HG03520 (cell line): Measurements from ENCODE around the gene SCTR.

ENCODE experiments used
- ATAC-seq: cut with Tn5 transposase; IDR thresholded peaks from one replicate; pipeline ENCODE4 v1.9.1; 2021; ENCODE audit warnings: mild to moderate bottlenecking, moderate library complexity; ENCODE audit not compliant: unreplicated experiment

Gene SCTR

GRCh38 chr2:119475857-119476244, 48.4 kb downstream of the SCTR start:
- no peak for ATAC-seq

DNA sequence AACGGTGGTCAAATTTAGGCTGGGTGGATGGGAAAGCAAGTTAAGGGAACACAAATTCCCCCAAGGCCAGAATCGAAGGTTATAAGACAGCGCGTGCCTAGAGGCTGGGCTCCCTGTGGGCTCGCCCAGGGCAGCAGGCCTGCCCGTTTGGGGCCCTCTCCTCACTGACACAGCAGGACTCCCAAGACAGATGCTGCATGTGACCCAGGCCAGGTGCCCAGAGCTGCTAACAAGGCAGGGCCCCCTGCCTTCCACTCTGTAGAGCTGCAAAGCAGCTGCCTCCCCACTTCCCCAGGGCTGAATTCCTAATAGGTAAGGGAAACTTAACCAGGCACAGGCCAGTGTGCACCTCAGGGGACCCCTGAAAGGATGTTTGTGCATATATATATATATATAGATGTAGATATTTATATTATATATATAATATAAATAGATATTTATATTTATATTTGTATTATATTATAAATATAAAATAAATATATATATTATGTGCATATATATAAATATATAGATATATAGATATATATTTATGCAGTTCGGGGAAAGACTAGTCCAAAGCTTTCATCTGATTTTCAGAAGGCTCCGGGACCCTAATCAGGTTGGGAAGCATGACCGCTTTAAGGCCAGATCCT, 48.9 kb downstream of the SCTR start:
- ATAC-seq, result no peak

- ATAC-seq, result no peak
Measured at GRCh38 chr2:119474371-119475224, 49.7 kb downstream of the SCTR start.

- no peak for ATAC-seq
Measured at GRCh38 chr2:119473621-119474370, 50.5 kb downstream of the SCTR start.

GRCh38 chr2:119472749-119473148, 51.5 kb downstream of the SCTR start:
- ATAC-seq, result no peak

DNA sequence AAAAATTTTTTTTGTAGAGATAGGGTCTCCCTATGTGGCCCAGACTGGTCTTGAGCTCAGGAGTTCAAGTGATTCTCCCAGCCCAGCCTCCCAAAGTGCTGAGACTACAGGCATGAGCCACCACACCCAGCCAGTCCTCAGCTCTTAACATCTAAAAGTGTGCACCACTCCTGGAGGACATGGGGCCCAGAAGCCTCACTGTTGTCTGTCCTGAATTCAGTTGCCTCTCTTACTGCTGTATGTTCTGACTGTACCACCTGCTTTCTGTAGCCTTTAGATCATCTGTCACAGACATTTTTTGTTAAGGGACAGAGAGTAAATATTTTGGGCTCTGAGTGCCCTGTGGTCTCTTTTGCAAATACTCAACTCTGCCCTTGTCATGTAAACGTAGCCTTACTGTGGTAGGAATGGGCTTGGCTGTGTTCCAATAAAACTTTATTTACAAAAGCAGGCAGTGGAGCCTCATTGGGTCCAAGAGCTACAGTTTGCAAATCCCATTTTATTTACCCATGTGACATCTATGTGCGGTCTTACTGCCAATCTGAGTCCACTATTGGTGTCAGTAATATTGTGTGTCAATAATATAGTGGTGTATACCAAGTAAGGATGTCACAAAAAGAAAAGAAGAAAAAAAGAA, 54.5 kb downstream of the SCTR start:
- no peak for ATAC-seq

- no peak for ATAC-seq
Measured at GRCh38 chr2:119469131-119469530, 55.2 kb downstream of the SCTR start.

DNA sequence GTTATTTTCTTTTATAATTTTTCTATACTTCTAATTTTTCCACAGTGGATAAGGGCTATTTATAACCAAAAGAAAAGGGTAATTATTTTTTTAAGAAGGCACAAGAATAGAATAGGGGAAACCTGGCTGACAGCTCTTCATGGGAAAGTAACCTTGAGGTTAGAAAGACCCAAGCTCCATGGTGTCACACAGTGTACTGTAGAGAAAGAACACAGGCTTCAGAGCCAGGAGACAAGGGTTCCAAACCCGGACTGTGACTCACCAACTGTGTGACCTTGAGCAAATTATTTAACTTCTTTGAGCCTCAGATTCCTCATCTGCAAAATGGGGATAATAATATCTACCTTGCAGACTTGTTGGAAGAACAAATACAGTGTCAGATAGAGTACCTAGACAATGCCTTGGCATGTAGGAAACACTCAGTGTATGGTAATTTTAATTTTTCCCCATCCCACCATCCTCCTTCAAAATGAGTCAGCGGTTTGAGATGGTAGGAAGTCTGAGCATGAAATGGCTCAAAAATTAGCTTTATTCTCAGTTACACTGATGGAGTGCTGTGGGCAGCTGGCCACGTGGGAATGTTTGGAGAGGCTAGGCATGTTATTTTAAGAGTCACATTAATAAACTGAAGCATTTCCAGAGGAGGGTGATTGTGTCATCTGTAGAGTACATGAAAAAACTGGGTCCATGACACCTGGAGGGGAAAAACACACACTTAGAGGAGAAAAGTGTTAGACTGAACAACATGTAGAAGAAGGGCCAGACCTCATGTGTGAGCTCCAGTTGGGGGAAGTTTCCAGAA, 55.9 kb downstream of the SCTR start:
- ATAC-seq, result no peak

DNA sequence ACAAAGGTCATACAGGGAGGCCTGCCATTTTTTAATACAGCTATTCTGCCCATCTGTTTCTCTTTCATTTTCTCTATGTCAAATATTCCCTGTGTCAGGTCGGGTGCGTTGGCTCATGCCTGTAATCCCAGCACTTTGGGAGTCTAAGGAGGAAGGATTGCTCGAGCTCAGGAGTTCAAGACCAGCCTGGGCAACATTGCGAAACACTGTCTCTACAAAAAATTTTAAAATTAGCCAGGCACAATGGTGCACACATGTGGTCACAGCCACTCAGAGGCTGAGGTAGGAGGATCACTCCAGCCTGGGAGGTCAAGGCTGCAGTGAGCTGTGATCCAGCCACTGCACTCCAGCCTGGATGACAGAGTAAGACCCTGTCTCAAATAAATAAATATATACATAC, 57.9 kb downstream of the SCTR start:
- ATAC-seq, result no peak

DNA sequence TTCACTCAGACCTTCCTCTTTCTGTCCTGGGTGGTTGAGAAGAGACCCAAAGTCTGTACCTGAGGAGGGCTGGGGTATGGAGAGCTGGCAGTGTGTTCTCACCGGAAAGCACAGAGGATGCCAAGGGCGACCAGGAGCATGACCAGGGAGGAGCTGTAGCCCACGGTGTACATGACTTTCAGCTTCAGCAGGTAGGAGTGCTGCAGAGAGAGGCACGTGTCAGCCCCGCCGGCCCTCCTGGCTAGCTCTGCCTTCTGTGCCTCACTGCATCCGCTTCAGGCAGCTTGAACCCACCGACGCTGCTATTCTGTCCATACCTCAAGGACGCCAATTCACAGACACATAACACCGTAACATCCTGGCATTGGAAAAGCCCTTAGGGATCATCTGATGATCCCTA, 58.6 kb downstream of the SCTR start:
- ATAC-seq, result no peak

GRCh38 chr2:119464981-119465380, 59.3 kb downstream of the SCTR start:
- no peak for ATAC-seq

DNA sequence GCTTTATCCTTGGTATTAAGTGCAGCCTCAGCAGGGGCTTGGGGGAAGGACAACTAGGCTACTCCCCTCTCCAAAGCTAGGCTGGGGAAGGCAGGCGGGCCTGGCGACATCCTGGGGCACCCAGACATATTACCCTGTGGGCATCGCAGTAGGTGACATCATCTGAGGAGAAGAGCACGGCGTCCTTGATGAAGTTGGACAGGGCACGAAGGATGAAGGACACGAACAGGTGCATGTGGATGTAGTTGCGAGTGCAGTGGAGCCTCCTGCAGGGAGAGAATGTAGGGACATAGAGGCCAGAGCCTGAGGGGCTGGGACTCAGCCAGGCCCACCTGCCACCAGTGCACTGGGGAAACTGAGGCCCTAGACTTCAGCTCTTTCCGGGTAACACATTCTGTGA, 60.3 kb downstream of the SCTR start:
- no peak for ATAC-seq

- no peak for ATAC-seq
Measured at GRCh38 chr2:119463136-119463535, 61.1 kb downstream of the SCTR start.

DNA sequence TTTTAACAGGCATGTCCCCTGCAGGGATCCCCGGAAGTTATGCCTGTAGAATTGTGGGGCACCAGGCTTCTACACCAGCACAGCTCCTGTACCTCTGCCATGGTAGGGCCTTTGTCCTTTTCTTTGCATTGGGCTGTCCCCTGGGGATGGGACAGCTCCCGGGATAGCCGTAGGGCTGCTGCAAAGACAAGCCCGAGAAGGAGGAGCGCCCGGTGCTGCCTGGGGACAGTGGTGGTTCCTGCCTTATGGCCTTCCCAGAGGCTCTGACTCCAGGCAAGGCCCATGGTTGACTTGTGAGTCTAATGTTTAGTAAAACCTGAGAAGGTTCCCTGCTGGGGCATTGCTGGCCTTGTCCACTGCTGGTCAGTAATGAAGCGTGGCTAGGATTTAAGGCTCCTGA, 61.7 kb downstream of the SCTR start:
- no peak for ATAC-seq

DNA sequence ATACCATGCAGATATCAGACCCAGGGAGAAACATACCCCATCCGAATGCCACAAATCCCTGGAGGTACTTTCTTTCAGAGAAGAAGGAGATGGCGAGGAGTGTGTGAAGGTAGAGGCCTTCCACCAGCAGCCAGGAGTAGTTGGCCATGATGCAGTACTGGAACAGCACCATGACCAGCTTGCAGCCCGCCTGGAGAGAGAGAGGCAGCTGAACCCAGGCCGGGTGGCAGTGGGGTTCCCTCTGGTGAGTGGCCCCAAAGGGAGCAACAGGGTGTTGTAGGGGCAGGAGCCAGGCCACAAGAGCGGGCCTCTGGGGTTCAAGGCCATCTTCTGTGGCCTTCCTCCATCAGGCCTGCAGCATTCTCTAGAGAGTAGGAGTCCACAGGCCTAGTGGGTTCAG, 62.5 kb downstream of the SCTR start:
- no peak for ATAC-seq

- ATAC-seq, result no peak
Measured at GRCh38 chr2:119460076-119460475, 64.2 kb downstream of the SCTR start.

DNA sequence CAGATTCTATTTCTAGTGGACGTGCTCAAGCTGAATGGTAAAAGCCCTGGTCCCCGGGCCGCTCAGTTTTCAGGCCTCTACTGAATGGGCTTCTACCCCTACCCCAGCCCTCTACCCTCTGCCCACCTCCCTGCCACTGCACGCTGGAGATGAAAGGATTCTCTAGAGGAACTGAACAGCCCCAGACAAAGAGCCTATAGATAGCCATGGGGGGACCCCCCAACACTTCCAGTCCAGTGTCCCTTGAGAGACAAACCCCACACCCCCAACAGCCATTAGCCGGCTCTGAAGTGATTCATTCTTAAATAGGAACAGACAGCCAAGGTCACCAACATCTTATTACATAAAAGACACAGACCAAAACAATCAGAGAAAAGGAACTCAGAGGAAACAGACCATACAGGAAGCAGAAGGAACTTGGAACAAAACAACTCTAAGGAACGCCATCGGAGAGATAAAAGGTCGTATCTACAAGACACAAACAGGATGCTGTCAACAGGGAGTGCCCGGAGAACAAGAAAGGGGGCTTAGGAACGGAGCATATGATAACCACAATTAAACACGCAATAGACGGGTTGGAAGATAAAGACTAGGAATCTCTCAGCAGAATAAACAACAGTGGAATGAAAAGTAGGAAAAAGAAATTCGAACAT, 69.1 kb downstream of the SCTR start:
- ATAC-seq, result no peak

DNA sequence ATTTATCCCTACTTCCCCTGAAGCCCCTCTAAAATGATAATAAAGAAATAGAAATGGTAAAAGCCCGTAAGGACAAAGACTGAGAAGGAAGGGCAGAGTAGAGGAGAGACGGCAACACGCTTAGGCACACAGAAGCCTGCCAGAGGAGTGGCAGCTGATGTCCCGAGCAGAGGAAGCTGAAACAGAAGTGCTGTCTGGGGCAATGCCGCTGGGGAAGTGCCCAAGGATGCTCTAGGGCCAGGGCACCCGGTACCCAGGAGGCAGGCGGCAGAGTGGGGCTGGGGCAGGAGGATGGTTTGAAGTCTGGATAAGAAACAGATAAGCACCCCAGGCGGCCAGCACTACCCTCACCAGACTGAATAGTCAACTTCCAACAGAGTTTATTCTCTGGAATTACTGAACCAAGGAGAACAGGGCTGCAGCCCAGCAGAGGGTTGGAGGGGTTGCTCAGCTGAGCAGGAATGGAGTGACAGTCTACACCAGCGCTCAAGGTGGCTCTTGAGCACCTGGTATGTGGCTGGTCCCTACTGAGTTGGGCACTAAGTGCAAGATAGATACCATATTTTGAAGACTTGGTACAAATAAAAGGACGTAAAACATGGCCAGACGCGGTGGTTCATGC, 70.2 kb downstream of the SCTR start:
- no peak for ATAC-seq

DNA sequence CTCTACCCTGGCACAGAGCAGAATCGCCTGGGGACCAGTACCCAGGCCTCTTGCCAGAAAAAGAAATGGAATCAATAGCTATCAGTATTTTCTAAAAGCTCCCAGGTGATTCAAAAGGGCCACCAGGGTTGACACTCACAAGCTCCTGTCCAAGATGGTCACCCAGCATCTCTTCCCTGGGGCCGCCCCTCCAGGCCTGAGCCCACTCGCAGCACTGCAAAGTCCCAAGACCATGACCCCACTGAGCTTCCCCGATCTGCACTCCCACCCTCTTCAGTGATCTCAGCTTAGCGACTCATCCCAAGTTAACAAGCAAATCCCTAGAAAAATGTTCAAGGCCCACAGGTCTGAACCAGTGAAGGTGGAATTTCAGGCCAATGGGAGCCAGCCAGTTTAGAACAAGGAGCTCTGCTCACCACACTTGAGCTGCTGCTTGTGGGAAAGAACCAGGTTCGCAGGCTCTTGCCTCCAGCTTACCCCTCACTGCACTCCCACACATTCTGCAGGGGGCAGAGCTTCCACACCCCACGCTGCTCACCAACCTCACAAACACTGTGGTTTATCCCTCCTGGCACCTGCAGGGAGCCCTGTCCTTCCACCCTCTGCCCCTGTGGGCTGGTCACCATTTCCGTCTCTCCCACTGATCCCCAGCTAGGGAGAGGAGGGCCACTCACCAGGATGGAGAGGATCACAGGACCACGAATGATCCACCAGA, 72.8 kb downstream of the SCTR start:
- ATAC-seq, result no peak
